NT2/D1 (cell line): ENCODE measurements around the gene EMB.

Experiments used
- SUZ12 ChIP-seq: IDR thresholded peaks from 2 replicates; pipeline ENCODE4 v1.6.1; 2011; ENCODE audit not compliant: insufficient read length, insufficient read depth; ENCODE audit errors: extremely low read depth
- YY1 ChIP-seq: IDR thresholded peaks from 2 replicates; pipeline ENCODE4 v1.6.1; 2011; ENCODE audit not compliant: insufficient read length, insufficient read depth
- ZNF274 ChIP-seq: IDR thresholded peaks from 2 replicates; pipeline ENCODE4 v1.6.1; 2011; ENCODE audit warnings: mild to moderate bottlenecking, low read depth, low read length

GRCh38 chr5:50401336-50401735 lies 39.8 kb downstream of the EMB start:
- TF ChIP-seq ZNF274: no peak
- no peak for TF ChIP-seq YY1
- TF ChIP-seq SUZ12: no peak
